ENCODE measurements around the gene SEC61A1. TPM values are rescaled to one million over a fixed set of nuclear protein-coding genes. Genes with fewer than 3 reads are reported as not detected.

Gene SEC61A1
- total RNA-seq, 1 experiment from 2014 or later: 178 TPM

DNA sequence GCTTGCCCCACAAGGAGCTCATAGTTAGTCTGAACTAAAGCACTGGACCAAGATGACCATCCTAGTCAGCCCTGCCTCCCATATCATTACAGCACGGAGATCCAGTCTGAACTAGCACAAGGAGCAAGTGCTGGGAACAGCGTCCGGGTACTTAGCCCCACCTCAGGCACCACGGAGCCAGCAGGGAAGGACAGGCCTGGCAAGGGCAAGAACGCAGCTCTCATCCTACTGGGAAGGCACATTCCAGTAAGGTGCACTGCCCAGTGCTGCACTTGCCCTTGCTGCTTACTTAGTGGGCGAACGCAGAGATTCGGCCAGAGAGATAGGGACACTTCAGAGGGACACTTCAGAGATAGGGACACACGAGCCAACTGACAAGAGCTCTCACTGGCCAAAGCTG is 27.6 kb downstream of the SEC61A1 start:
- intact Hi-C loops (cut with micrococcal nuclease; ENCODE audit: unreplicated experiment): no loop called here
- Mint-ChIP-seq H3K4me3 (ENCODE audit: unreplicated experiment) (no peak overlapping the region), H3K9me3 (ENCODE audit: unreplicated experiment) (no peaks in the 10 kb centered on the region), H3K36me3 (ENCODE audit: insufficient read depth, unreplicated experiment) (peaks cover 19% of the 10 kb centered on the region), H3K27me3 (ENCODE audit: insufficient read depth, unreplicated experiment) (no peaks in the 10 kb centered on the region), H3K27ac (ENCODE audit: unreplicated experiment) (no peak overlapping the region), H3K4me1 (ENCODE audit: low read depth, unreplicated experiment) (peaks cover 6% of the 10 kb centered on the region)
- POLR2A ChIA-PET: interaction anchor here (0.6 kb wide), 1 partner anchor 869 kb away, joined by 3 read pairs; no protein-coding TSS in a partner anchor
- BruUV-seq (replicated peaks): no TSS peak
- DNase-seq: no peak
- Histone ChIP-seq H3K4me1 (peaks cover 5% of the 10 kb centered on the region; the same call in 1 of the 2 replicates), H3K9me3 (no peaks in the 10 kb centered on the region), H3K27me3 (replicated peaks; ENCODE audit: control insufficient read depth, insufficient read depth, low read length) (no peaks in the 10 kb centered on the region), H3K4me3 (ENCODE audit: low read depth, low read length) (no peak overlapping the region), H3K36me3 (ENCODE audit: control insufficient read depth, insufficient read depth, low read length) (no peaks in the 10 kb centered on the region)
- no peak for TF ChIP-seq CTCF (IDR thresholded peaks at IDR 0.05; ENCODE audit: insufficient read depth in 1 of 2, low read depth in 1 of 2, low read length in 1 of 2, severe bottlenecking in 1 of 2, unreplicated experiment in 1 of 2)
- CTCF ChIA-PET: no interaction called here

GRCh38 chr3:128080323-128081080 is 28.3 kb downstream of the SEC61A1 start:
- DNase-seq: no peak
- CTCF ChIA-PET: no interaction called here

DNA sequence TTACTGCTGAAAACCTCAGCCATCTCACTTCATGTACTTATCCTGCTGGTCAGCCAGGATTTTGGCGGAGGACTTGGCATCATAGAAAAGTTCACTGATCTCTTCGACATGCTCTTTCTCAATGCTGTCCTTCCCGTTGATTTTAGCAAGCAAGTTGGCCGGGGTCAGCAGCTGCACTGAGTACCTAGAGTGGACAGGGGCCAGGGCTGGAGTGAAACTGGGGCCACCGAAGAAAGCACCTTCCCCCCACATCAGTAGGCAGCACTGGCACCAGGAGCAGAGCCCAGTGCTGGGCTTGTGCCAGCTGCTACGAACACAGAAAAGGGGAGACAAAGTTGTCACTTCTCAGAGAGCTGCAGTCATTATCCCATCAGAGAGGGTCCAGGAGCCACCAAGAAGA is 29.0 kb downstream of the SEC61A1 start:
- Histone ChIP-seq H3K4me1 (peaks cover 5% of the 10 kb centered on the region; the same call in 1 of the 2 replicates), H3K4me3 (ENCODE audit: low read depth, low read length) (no peak overlapping the region), H3K9me3 (no peaks in the 10 kb centered on the region), H3K27me3 (replicated peaks; ENCODE audit: control insufficient read depth, insufficient read depth, low read length) (no peaks in the 10 kb centered on the region), H3K36me3 (ENCODE audit: control insufficient read depth, insufficient read depth, low read length) (no peaks in the 10 kb centered on the region)
- CTCF ChIA-PET: no interaction called here
- peaks cover 15% of the 10 kb centered on the region for H3K36me3 Mint-ChIP-seq (ENCODE audit: insufficient read depth, unreplicated experiment)
- POLR2A ChIA-PET: no interaction called here
- intact Hi-C loops (cut with micrococcal nuclease; ENCODE audit: unreplicated experiment): no loop called here
- DNase-seq: no peak
- H3K4me3 Mint-ChIP-seq (ENCODE audit: unreplicated experiment): no peak overlapping the region
- no peaks in the 10 kb centered on the region for H3K27me3 Mint-ChIP-seq (ENCODE audit: insufficient read depth, unreplicated experiment)
- TF ChIP-seq CTCF (IDR thresholded peaks at IDR 0.05; ENCODE audit: insufficient read depth in 1 of 2, low read depth in 1 of 2, low read length in 1 of 2, severe bottlenecking in 1 of 2, unreplicated experiment in 1 of 2): no peak
- peaks cover 6% of the 10 kb centered on the region for H3K4me1 Mint-ChIP-seq (ENCODE audit: low read depth, unreplicated experiment)
- H3K9me3 Mint-ChIP-seq (ENCODE audit: unreplicated experiment): no peaks in the 10 kb centered on the region
- no peak overlapping the region for H3K27ac Mint-ChIP-seq (ENCODE audit: unreplicated experiment)
- BruUV-seq (replicated peaks): no TSS peak

More at GRCh38 chr3:128080323-128081080, 28.3 kb downstream of the SEC61A1 start:
- POLR2A ChIA-PET: no interaction called here
- Histone ChIP-seq H3K4me1 (peaks cover 5% of the 10 kb centered on the region; the same call in 1 of the 2 replicates), H3K9me3 (no peaks in the 10 kb centered on the region), H3K4me3 (ENCODE audit: low read depth, low read length) (no peak overlapping the region), H3K36me3 (ENCODE audit: control insufficient read depth, insufficient read depth, low read length) (no peaks in the 10 kb centered on the region), H3K27me3 (replicated peaks; ENCODE audit: control insufficient read depth, insufficient read depth, low read length) (no peaks in the 10 kb centered on the region)
- no peak overlapping the region for H3K27ac Mint-ChIP-seq (ENCODE audit: unreplicated experiment)
- H3K9me3 Mint-ChIP-seq (ENCODE audit: unreplicated experiment): no peaks in the 10 kb centered on the region
- peaks cover 19% of the 10 kb centered on the region for H3K36me3 Mint-ChIP-seq (ENCODE audit: insufficient read depth, unreplicated experiment)
- TF ChIP-seq CTCF (IDR thresholded peaks at IDR 0.05; ENCODE audit: insufficient read depth in 1 of 2, low read depth in 1 of 2, low read length in 1 of 2, severe bottlenecking in 1 of 2, unreplicated experiment in 1 of 2): no peak
- no TSS peak for BruUV-seq (replicated peaks)
- H3K4me1 Mint-ChIP-seq (ENCODE audit: low read depth, unreplicated experiment): peaks cover 6% of the 10 kb centered on the region
- no peak overlapping the region for H3K4me3 Mint-ChIP-seq (ENCODE audit: unreplicated experiment)
- intact Hi-C loops (cut with micrococcal nuclease; ENCODE audit: unreplicated experiment): no loop called here
- H3K27me3 Mint-ChIP-seq (ENCODE audit: insufficient read depth, unreplicated experiment): no peaks in the 10 kb centered on the region
